Iris pigment epithelial cell (primary cell): ENCODE data around the gene PEX26.
A peak's percentile ranks its signal among the peaks of the same experiment; 100 is the strongest.
"Not testable (repeated sequence)": the region's sequence is repeated elsewhere in the genome, so short reads cannot be mapped to it uniquely, and the experiment has no call there.

ENCODE experiments used
- DNase-seq: peaks from one replicate; pipeline ENCODE4 v3.0.0-alpha.2; 2011; ENCODE audit warnings: low read depth

The PEX26 gene

GRCh38 chr22:18077639-18078328 lies at the start of gene PEX26:
PEX26 (plus strand) TSS chr22:18077990; CDS start chr22:18078377, 387 bp downstream.
- peak; percentile 98 for DNase-seq

DNA sequence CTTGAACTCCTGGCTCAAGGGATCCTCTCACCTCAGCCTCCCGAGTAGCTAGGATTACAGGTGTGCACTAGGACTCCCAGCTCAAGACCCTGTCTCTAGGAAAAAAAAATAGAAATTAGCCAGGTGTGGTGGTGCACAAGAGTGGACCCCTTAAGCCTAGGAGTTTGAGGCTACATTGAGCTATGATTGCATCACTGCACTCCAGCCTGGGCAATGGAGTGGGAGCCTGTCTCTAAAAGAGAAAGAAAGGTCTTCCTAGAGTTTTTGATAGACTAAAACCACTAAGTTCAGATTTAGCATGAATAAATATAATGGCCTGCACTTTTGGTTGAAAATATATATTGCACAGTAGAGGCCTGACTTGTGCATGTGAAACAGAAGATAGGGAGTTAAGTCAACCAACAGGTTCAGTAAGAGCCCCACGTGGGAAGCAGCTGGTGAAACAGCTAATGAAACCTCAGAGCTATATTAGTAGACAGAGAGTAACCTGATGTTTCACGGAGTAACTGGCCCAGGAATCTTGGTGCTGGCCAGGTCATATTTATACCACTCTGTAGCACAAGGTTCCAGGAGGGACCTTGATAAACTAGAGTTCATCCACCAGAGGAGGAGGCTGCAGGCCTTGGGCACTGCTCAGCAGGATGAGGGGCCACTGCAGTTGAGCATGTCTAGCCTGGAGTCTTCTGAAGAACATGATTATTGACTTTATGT lies 48.8 kb upstream of the PEX26 start:
- DNase-seq, result no peak

- no peak for DNase-seq
Measured at GRCh38 chr22:18029686-18030267, 48.0 kb upstream of the PEX26 start.

DNA sequence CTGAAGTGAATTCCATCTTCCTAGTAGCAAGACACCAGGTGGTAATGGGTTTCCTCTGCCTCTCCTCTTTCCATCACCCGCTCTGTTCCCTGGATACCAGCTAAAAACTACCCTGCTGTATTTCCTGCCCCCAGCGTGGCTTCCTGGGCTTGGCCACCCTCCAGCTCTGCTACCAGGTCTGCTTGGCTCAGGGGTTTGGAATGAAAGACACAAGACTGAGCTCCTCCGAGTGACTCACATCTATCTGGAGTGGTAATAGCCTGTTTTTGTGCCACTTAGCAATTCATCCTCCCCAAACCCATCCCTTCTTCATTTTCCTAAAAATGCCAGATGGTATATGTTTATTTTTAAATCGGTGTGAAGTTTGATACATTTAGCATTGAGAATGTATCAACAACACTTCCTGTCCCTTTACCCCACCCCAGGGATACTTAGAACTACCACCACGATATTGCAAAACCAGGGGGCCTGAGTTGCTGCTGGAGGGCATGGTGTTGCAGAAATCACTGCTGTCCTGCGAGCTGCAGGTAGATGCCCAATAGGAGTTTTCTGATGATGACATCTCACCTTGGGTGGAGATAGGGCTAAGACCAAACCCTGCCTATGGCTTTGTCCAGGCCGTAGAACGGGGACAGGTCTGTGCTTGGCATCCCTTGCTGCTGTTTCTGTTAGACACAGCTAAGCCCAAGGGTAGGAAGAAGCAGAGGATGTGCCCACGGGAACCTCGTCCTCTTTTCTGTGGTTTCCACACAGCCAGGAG lies 45.9 kb upstream of the PEX26 start:
- peak; percentile 92 for DNase-seq

DNA sequence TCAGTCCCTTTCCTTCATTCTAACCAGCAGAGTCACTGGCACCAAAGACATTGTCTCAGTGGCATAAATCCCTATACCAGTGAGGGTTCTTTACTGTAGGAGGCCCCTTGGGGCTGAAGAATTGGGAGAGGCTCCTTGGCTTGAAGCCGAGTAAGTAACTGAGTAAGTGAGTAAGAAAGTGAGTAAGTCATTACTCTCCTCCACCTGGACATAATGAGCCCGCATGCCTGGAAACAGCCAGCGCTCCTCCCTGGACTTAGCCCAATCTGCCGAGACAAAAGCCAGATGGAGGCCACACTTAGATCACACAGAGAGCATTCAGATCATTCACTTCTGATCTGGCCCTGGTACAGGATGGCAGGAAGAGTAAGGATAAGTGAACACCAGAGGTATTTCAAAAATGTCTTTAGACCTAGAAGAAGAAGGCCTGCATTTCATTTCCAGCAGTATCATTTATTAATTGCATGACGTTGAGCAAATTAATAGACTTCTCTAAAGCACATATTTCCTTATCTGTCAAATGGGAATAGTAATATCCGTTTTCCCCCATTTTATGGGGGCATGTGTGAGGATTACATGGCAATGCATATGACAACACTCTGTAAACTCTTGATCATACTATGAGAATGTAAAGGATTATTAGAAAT lies 45.2 kb upstream of the PEX26 start:
- DNase-seq, result peak; percentile 43

- no peak for DNase-seq
Measured at GRCh38 chr22:18033204-18033998, 44.4 kb upstream of the PEX26 start.

DNA sequence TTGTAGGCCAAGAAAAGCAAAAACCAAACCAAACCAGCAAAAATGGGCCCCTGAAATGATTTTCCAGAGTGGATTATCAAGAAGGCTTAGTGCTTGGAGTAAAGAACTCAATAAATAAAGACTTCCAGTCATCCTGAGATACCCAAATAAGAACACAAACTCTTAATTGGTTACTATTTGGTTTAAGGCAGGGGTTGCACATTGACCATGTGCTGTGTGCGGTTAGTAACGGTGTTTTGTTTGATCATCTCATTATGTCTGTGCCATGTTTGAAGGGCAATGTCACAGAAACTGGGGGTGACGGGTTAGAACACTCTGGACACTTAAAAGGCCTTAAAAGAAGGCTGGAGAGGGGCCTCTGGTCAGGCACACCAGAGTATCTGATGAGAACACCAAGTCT lies 43.7 kb upstream of the PEX26 start:
- no peak for DNase-seq

- DNase-seq, result peak; percentile 68
Measured at GRCh38 chr22:18035751-18036150, 42.0 kb upstream of the PEX26 start.

DNA sequence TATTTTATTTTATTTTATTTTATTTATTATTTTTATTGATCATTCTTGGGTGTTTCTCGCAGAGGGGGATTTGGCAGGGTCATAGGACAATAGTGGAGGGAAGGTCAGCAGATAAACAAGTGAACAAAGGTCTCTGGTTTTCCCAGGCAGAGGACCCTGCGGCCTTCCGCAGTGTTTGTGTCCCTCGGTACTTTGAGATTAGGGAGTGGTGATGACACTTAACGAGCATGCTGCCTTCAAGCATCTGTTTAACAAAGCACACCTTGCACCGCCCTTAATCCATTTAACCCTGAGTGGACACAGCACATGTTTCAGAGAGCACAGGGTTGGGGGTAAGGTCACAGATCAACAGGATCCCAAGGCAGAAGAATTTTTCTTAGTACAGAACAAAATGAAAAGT lies 36.9 kb upstream of the PEX26 start:
- not testable (repeated sequence) for DNase-seq

DNA sequence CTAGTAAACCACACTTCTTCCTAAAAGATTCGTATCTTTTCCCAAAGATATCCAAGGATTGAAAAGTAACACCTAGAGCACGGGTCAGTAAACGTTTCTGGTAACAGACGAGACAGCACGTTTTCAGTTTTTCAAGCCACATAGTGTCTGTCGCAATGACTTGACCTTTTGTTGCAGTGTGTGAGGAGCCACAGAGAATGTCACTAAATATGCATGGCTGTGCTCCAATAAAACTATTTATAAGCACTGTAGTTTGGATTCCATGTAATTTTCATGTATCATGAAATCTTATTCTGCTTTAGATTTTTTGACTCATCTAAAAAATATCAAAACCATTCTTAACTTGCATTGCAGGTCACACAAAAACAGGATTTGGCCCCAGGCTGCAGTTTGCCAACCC lies 35.1 kb upstream of the PEX26 start:
- DNase-seq, result no peak

GRCh38 chr22:18044548-18045271 lies 33.1 kb upstream of the PEX26 start:
- no peak for DNase-seq

- no peak for DNase-seq
Measured at GRCh38 chr22:18045794-18046193, 32.0 kb upstream of the PEX26 start.

DNA sequence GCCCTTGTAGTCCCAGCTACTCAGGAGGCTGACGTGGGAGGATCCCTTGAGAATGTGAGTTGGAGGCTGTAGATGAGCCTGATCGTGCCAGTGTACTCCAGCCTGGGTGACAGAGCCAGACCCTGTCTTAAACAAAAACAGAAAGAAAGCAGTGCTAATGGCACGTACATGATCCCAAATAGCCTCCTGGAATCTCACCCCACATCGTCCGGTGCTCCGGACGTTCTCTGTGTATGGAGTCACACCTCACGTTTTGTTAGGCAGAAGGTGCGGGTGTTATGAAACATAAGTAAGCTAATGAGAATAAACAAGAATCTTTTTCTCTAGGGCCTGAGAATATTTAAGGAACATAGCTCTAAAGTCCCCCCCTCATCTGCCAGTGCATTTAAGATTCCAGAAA lies 29.7 kb upstream of the PEX26 start:
- DNase-seq, result no peak

- peak; percentile 70 for DNase-seq
Measured at GRCh38 chr22:18048441-18048898, 29.3 kb upstream of the PEX26 start.

- no peak for DNase-seq
Measured at GRCh38 chr22:18050065-18050464, 27.7 kb upstream of the PEX26 start.

DNA sequence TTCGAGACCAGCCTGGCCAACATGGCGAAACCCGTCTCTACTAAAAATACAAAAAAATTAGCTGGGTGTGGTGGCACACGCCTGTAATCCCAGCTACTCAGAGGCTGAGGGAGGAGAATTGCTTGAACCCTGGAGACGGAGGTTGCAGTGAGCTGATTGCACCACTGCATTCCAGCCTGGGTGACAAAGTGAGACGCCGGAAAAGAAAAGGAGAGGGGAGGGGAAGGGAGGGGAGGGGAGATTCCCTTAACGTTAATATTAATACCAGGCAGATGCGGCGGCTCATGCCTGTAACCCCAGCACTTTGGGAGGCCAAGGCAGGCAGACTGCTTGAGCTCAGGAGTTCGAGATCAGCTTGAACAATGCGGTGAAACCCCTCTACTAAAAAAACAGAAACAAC lies 26.7 kb upstream of the PEX26 start:
- peak; percentile 28 for DNase-seq

GRCh38 chr22:18053216-18053946 lies 24.4 kb upstream of the PEX26 start:
- DNase-seq, result not testable (repeated sequence)

GRCh38 chr22:18055619-18056160 lies 22.1 kb upstream of the PEX26 start:
- no peak for DNase-seq

DNA sequence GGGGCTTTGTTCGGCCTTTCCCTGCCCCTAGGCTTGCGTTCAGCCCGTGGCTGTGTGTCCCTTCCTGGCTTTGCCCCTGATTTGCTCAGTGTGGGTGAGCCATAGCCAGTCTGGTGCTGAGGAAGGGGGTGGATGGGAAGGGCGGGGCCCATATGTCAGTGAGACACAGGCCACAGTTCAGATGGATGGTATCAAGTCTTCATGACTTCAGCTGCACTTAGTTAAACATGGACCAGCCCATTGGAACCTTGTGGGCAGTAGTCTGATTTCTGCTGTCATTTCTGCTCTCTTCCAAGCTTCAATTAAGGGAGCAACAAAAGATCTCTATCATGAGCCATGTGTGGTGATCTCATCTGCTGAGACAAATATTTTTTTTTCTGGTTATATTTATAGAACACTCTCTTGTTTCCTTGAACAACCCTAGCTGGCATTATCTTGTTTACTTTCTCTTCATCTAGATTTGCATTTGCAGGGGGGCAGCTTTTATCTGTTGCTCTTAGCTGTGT lies 21.6 kb upstream of the PEX26 start:
- peak; percentile 53 for DNase-seq
